ENCODE results near the gene PNPLA6. TPM values are rescaled to one million over a fixed set of nuclear protein-coding genes. Genes with fewer than 3 reads are reported as not detected.
A peak's percentile ranks its signal among the peaks of the same experiment; 100 is the strongest.
"Not testable (repeated sequence)": the region's sequence is repeated elsewhere in the genome, so short reads cannot be mapped to it uniquely, and the experiment has no call there.

Gene PNPLA6
- total and polyA plus RNA-seq, 4 experiments from 2014 or later, result 4.7 to 169 (median 90.8) TPM

GRCh38 chr19:7533925-7534480 lies 1.5 kb upstream of the PNPLA6 start:
- no peaks in the 10 kb centered on the region for H3K9me3 ChIP-seq (ENCODE audit: control insufficient read depth in 1 of 2, low read length in 2 of 2)
- H3K9me3 Mint-ChIP-seq, result no peaks in the 10 kb centered on the region
- H3K4me1 ChIP-seq (ENCODE audit: insufficient read depth, low read length), result peaks cover 25% of the 10 kb centered on the region
- intact Hi-C loops (cut with micrococcal nuclease), result loop anchor here (1.0 to 10.0 kb wide), 7 partner anchors 12 to 1629 kb away; partner anchors contain the start of genes CLPP, MCOLN1, NDUFA11 and SNAPC2
- H3K27me3 Mint-ChIP-seq, result no peaks in the 10 kb centered on the region
- peaks cover 6 to 26% of the 10 kb centered on the region in 2 donors for H3K36me3 Mint-ChIP-seq
- H3K4me3 ChIP-seq (ENCODE audit: low read length in 2 of 2), result peak overlapping the region; percentile 80 to 93
- ChIA-PET CTCF (ENCODE audit: partially characterized antibody) (interaction anchor here (2.5 kb wide), 1 partner anchor 11 kb away, joined by 12 read pairs; the partner anchor contains the start of gene MCOLN1), POLR2A (ENCODE audit: partially characterized antibody) (interaction anchor here (0.7 to 8.3 kb wide), 7 partner anchors 12 to 185 kb away, joined by 3 to 94 read pairs (median 5); partner anchors contain the start of genes ARHGEF18, MCOLN1, PET100 and XAB2)
- peak overlapping the region; percentile 91 to 98 (median 94) for H3K27ac Mint-ChIP-seq
- H3K27me3 ChIP-seq (ENCODE audit: insufficient read depth, low read length), result no peaks in the 10 kb centered on the region
- peaks cover 10 to 42% (median 26%) of the 10 kb centered on the region in 4 donors for H3K4me1 Mint-ChIP-seq
- no peaks in the 10 kb centered on the region for H3K36me3 ChIP-seq (ENCODE audit: insufficient read depth, low read length)
- peak overlapping the region; percentile 76 for H3K27ac ChIP-seq (ENCODE audit: low read depth, low read length)
- peak overlapping the region; percentile 90 to 98 (median 94) for H3K4me3 Mint-ChIP-seq
- peak; percentile 76 to 87 (median 81) for DNase-seq

DNA sequence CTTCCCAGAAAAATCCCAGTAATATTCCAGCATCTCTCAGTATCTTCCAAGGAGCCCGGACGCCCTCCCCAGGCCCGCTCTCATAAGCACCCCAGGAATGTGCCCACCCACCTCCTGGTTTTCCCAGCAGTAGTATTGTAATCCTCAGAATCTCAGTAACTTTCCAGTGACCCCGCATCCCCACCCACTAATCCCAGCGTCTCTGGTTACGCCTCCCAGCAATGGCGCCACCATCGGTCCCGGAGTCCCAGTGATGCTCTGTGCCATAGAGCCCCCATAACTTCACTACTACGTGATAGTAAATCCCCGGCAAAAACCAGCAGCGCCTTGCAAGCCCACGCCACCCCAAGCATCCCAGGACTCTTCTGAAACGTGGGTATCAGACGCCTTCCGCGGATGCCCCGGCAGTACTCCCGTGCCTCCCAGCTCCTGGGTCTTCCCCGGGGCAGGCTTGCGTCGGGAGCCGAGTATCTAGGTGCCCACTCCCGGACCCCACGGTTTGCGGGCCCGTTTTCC lies 928 bp upstream of the PNPLA6 start:
- Mint-ChIP-seq H3K36me3 (peaks cover 6 to 25% of the 10 kb centered on the region in 2 donors), H3K4me1 (peaks cover 10 to 42% (median 26%) of the 10 kb centered on the region in 4 donors), H3K4me3 (peak overlapping the region; percentile 90 to 98 (median 94)), H3K27me3 (no peaks in the 10 kb centered on the region), H3K9me3 (no peaks in the 10 kb centered on the region), H3K27ac (peak overlapping the region; percentile 91 to 98 (median 94))
- Histone ChIP-seq H3K4me3 (ENCODE audit: low read length in 2 of 2) (peak overlapping the region; percentile 80 to 93), H3K27me3 (ENCODE audit: insufficient read depth, low read length) (no peaks in the 10 kb centered on the region), H3K4me1 (ENCODE audit: insufficient read depth, low read length) (peaks cover 25% of the 10 kb centered on the region), H3K27ac (ENCODE audit: low read depth, low read length) (peak overlapping the region; percentile 76), H3K9me3 (ENCODE audit: control insufficient read depth in 1 of 2, low read length in 2 of 2) (no peaks in the 10 kb centered on the region), H3K36me3 (ENCODE audit: insufficient read depth, low read length) (no peaks in the 10 kb centered on the region)
- intact Hi-C loops (cut with micrococcal nuclease), result loop anchor here (1.0 to 10.0 kb wide), 8 partner anchors 12 to 1630 kb away; partner anchors contain the start of genes CLPP, MCOLN1, NDUFA11 and PEX11G
- ChIA-PET CTCF (ENCODE audit: partially characterized antibody) (interaction anchor here (1.2 to 2.5 kb wide), 2 partner anchors 11 to 34 kb away, joined by 4 to 12 read pairs; partner anchors contain the start of gene MCOLN1), POLR2A (ENCODE audit: partially characterized antibody) (interaction anchor here (0.6 to 8.3 kb wide), 9 partner anchors 12 to 645 kb away, joined by 3 to 94 read pairs (median 4); partner anchors contain the start of genes ARHGEF18, MCOLN1, PET100 and XAB2)
- DNase-seq, result peak in 4 of 5 donors; percentile 22 to 58 (median 28)

- Mint-ChIP-seq H3K27me3 (no peaks in the 10 kb centered on the region), H3K4me1 (peaks cover 10 to 46% (median 27%) of the 10 kb centered on the region in 4 donors), H3K36me3 (peaks cover 9 to 29% of the 10 kb centered on the region in 2 donors), H3K27ac (peak overlapping the region; percentile 93 to 98 (median 94)), H3K9me3 (no peaks in the 10 kb centered on the region), H3K4me3 (peak overlapping the region; percentile 90 to 98 (median 94))
- Histone ChIP-seq H3K4me3 (ENCODE audit: low read length in 2 of 2) (peak overlapping the region; percentile 80 to 93), H3K27ac (ENCODE audit: low read depth, low read length) (peak overlapping the region; percentile 76), H3K9me3 (ENCODE audit: control insufficient read depth in 1 of 2, low read length in 2 of 2) (no peaks in the 10 kb centered on the region), H3K4me1 (ENCODE audit: insufficient read depth, low read length) (peaks cover 25% of the 10 kb centered on the region), H3K27me3 (ENCODE audit: insufficient read depth, low read length) (no peaks in the 10 kb centered on the region), H3K36me3 (ENCODE audit: insufficient read depth, low read length) (no peaks in the 10 kb centered on the region)
- intact Hi-C loops (cut with micrococcal nuclease), result loop anchor here (1.0 to 10.0 kb wide), 5 partner anchors 19 to 1631 kb away; partner anchors contain the start of genes NDUFA11, PEX11G, STXBP2 and VMAC
- DNase-seq, result no peak
- POLR2A ChIA-PET (ENCODE audit: partially characterized antibody), result interaction anchor here (1.2 to 8.3 kb wide), 4 partner anchors 14 to 385 kb away, joined by 3 to 94 read pairs (median 7); partner anchors contain the start of genes MCOLN1, PET100 and XAB2
- CTCF ChIA-PET (ENCODE audit: partially characterized antibody), result interaction anchor here (1.2 to 2.5 kb wide), 4 partner anchors 13 to 182 kb away, joined by 3 to 12 read pairs (median 4); partner anchors contain the start of gene MCOLN1
Measured at GRCh38 chr19:7535998-7536695, 630 bp downstream of the PNPLA6 start.

DNA sequence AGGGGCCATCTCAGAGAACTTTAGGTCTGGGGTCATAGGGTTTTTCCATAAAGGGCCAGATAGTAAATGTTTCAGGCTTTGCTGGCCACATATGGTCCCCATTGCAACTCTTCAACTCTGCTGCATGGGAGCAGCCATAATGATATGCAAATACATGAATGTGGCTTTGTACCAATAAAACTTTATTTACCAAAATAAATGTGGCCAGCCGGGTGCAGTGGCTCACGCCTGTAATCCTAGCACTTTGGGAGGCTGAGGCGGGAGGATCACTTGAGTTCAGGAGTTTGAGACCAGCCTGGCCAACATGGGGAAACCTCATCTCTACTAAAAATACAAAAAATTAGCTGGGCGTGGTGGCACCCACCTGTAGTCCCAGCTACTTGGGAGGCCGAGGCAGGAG lies 3.5 kb downstream of the PNPLA6 start:
- peak in 1 of 5 donors; percentile 28 for DNase-seq
- H3K27me3 Mint-ChIP-seq; POLR2A ChIA-PET (ENCODE audit: partially characterized antibody); H3K27ac Mint-ChIP-seq; H3K4me3 ChIP-seq (ENCODE audit: low read length in 2 of 2); H3K9me3 ChIP-seq (ENCODE audit: control insufficient read depth in 1 of 2, low read length in 2 of 2); H3K27ac ChIP-seq (ENCODE audit: low read depth, low read length); H3K4me3 Mint-ChIP-seq; H3K36me3 ChIP-seq (ENCODE audit: insufficient read depth, low read length); H3K27me3 ChIP-seq (ENCODE audit: insufficient read depth, low read length); H3K9me3 Mint-ChIP-seq: not testable (repeated sequence)
- CTCF ChIA-PET (ENCODE audit: partially characterized antibody), result interaction anchor here (1.8 kb wide), 1 partner anchor 29 kb away, joined by 7 read pairs; no protein-coding TSS in a partner anchor
- intact Hi-C loops (cut with micrococcal nuclease), result loop anchor here (10.0 kb wide), 2 partner anchors 144 to 1634 kb away; partner anchors contain the start of genes NDUFA11 and VMAC
- H3K4me1 ChIP-seq (ENCODE audit: insufficient read depth, low read length), result peaks cover 17% of the 10 kb centered on the region
- peaks cover 20 to 42% of the 10 kb centered on the region in 2 donors for H3K36me3 Mint-ChIP-seq
- H3K4me1 Mint-ChIP-seq, result peaks cover 7 to 32% (median 23%) of the 10 kb centered on the region in 4 donors

DNA sequence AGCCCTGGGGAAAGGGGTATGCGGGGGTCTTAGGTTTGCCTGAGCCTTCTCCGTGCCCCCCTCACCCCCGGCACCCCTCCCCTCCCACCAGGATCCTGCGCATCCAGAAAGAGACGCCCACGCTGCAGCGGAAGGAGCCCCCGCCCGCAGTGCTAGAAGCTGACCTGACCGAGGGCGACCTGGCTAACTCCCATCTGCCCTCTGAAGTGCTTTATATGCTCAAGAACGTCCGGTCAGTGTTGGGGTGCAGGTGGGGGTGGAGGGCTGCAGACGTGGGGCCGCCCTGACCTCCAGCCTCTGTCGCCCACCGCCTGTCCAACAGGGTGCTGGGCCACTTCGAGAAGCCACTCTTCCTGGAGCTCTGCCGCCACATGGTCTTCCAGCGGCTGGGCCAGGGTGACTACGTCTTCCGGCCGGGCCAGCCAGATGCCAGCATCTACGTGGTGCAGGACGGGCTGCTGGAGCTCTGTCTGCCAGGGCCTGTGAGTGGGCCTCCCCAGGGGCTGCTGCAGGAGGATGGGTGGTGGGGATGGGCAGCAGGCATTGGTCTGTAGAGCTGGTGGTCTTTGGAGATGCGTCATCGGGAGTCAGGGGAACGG lies 4.4 kb downstream of the PNPLA6 start:
- peak overlapping the region in 1 of 8 donors; percentile 17 for H3K4me3 Mint-ChIP-seq
- H3K36me3 ChIP-seq (ENCODE audit: insufficient read depth, low read length), result peaks cover 4% of the 10 kb centered on the region
- H3K27me3 Mint-ChIP-seq, result no peaks in the 10 kb centered on the region
- H3K27ac Mint-ChIP-seq, result no peak overlapping the region
- peaks cover 13% of the 10 kb centered on the region for H3K4me1 ChIP-seq (ENCODE audit: insufficient read depth, low read length)
- ChIA-PET POLR2A (ENCODE audit: partially characterized antibody) (no interaction called here), CTCF (ENCODE audit: partially characterized antibody) (no interaction called here)
- H3K4me1 Mint-ChIP-seq, result peaks cover 7 to 30% (median 18%) of the 10 kb centered on the region in 4 donors
- no peaks in the 10 kb centered on the region for H3K9me3 ChIP-seq (ENCODE audit: control insufficient read depth in 1 of 2, low read length in 2 of 2)
- H3K27me3 ChIP-seq (ENCODE audit: insufficient read depth, low read length), result no peaks in the 10 kb centered on the region
- no peaks in the 10 kb centered on the region for H3K9me3 Mint-ChIP-seq
- peaks cover 20 to 42% of the 10 kb centered on the region in 2 donors for H3K36me3 Mint-ChIP-seq
- no peak overlapping the region for H3K27ac ChIP-seq (ENCODE audit: low read depth, low read length)
- intact Hi-C loops (cut with micrococcal nuclease), result loop anchor here (10.0 kb wide), 2 partner anchors 145 to 1635 kb away; partner anchors contain the start of genes NDUFA11 and VMAC
- peak in 1 of 5 donors; percentile 5 for DNase-seq
- H3K4me3 ChIP-seq (ENCODE audit: low read length in 2 of 2), result no peak overlapping the region

DNA sequence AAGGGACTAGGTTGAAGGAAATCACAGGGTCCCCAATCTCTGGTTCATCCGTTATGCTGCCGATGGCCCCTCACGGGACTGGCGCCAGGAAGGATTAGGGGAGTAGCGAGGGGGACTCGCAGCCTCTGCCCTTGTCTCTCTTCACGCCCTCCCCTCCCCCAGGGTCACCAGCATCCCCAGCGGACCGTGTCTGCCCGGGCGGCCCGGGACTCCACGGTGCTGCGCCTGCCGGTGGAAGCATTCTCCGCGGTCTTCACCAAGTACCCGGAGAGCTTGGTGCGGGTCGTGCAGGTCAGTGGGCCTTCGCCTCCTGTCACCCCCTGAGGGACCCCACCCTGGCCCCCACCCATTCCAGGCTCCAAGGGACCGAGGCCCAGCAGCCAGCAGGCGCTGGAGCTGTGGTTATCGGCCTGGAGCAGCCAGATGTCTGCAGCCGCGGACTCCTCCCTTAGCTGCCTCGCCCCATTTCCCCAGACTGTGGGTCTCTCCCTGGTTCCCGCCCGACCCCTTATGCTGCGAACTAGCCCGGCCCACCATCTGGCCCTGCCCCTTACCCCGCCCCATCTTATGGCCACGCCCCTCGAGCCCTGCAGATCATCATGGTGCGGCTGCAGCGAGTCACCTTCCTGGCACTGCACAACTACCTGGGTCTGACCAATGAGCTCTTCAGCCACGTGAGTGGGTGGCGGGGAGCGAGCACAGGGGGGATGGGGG lies 5.4 kb downstream of the PNPLA6 start:
- H3K4me3 ChIP-seq (ENCODE audit: low read length in 2 of 2), result no peak overlapping the region
- H3K27me3 ChIP-seq (ENCODE audit: insufficient read depth, low read length), result no peaks in the 10 kb centered on the region
- H3K4me1 ChIP-seq (ENCODE audit: insufficient read depth, low read length), result peaks cover 12% of the 10 kb centered on the region
- H3K36me3 Mint-ChIP-seq, result peaks cover 22 to 42% of the 10 kb centered on the region in 2 donors
- H3K9me3 Mint-ChIP-seq, result no peaks in the 10 kb centered on the region
- peak in 1 of 5 donors; percentile 35 for DNase-seq
- H3K27me3 Mint-ChIP-seq, result no peaks in the 10 kb centered on the region
- no peak overlapping the region for H3K27ac ChIP-seq (ENCODE audit: low read depth, low read length)
- H3K9me3 ChIP-seq (ENCODE audit: control insufficient read depth in 1 of 2, low read length in 2 of 2), result no peaks in the 10 kb centered on the region
- H3K4me1 Mint-ChIP-seq, result peaks cover 9 to 29% (median 16%) of the 10 kb centered on the region in 4 donors
- ChIA-PET POLR2A (ENCODE audit: partially characterized antibody) (no interaction called here), CTCF (ENCODE audit: partially characterized antibody) (no interaction called here)
- H3K36me3 ChIP-seq (ENCODE audit: insufficient read depth, low read length), result peaks cover 4% of the 10 kb centered on the region
- H3K4me3 Mint-ChIP-seq, result no peak overlapping the region
- H3K27ac Mint-ChIP-seq, result no peak overlapping the region
- intact Hi-C loops (cut with micrococcal nuclease), result no loop called here

Measured in CD4-positive, alpha-beta memory T cell (primary cell).